Measurements from ENCODE around the gene GPC6. TPM values are rescaled to one million over a fixed set of nuclear protein-coding genes. Genes with fewer than 3 reads are reported as not detected.

The GPC6 gene
- total RNA-seq, 1 donor from 2014 or later: 42.9 TPM

DNA sequence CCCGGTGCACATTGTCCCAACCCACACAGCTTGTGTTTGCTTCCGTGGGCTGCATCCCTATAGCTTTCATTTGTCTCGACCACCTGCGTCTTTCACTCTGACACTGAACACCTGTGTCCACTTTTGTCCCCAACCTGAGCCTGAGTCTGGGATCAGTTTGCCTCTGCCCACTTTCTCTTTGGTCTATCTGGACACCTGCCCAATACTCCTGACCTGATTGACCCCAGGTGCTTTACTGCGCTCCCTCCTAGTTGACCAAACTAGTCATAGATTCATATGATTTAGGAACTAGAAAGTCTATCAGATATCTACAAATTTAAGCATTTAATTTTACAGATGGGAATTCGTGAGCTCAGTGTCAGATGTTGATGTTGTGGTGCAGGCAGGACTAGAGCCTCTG, 1043.0 kb downstream of the GPC6 start:
- no peak overlapping the region for H3K9ac ChIP-seq
- Mint-ChIP-seq H3K4me3 (no peak overlapping the region), H3K27me3 (ENCODE audit: insufficient read depth, low read depth) (peaks cover 4% of the 10 kb centered on the region), H3K27ac (no peak overlapping the region), H3K4me1 (peaks cover 11% of the 10 kb centered on the region), H3K9me3 (peaks cover 2% of the 10 kb centered on the region), H3K36me3 (peaks cover 2% of the 10 kb centered on the region)
- H4K20me1 ChIP-seq (ENCODE audit: low read depth): no peaks in the 10 kb centered on the region
- no peaks in the 10 kb centered on the region for H3K27me3 ChIP-seq
- TF ChIP-seq EZH2phosphoT487 (IDR thresholded peaks at IDR 0.05) (no peak), CTCF (IDR thresholded peaks at IDR 0.05) (no peak), EZH2 (IDR thresholded peaks at IDR 0.05) (no peak)
- H3F3A ChIP-seq (ENCODE audit: low read depth): no peaks in the 10 kb centered on the region
- H3K27ac ChIP-seq: no peak overlapping the region
- no peaks in the 10 kb centered on the region for H3K36me3 ChIP-seq
- no peaks in the 10 kb centered on the region for H3K9me3 ChIP-seq (ENCODE audit: low read depth)
- no peak overlapping the region for H3K4me2 ChIP-seq
- no peak for DNase-seq (ENCODE audit: low spot score)
- no peak overlapping the region for H3K4me3 ChIP-seq
- no peak overlapping the region for H2AFZ ChIP-seq (replicated peaks)
- no peaks in the 10 kb centered on the region for H3K4me1 ChIP-seq
- no peaks in the 10 kb centered on the region for H3K79me2 ChIP-seq (ENCODE audit: low read depth)

DNA sequence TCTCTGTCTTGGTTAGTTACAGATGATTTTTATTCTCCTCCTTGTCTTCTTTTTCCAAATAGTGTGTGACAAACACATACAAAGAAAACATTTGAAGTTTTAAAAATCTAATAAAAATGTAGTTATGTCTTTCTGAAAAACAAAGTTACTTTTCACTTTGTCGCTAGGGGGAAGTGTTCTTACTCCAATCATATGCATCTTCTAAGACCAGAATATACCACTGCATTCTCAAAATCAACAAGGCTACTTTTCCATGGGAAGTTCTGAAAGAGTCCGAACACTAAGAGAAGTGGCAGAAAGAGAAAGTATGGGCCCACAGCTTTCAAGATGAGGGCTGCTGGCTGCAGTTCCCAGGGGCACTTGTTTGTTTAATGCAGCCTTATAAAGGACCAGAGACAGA, 1043.9 kb downstream of the GPC6 start:
- H3K9ac ChIP-seq: no peak overlapping the region
- no peak overlapping the region for H3K4me2 ChIP-seq
- H3K4me1 ChIP-seq: no peaks in the 10 kb centered on the region
- DNase-seq (ENCODE audit: low spot score): no peak
- no peaks in the 10 kb centered on the region for H3K79me2 ChIP-seq (ENCODE audit: low read depth)
- no peaks in the 10 kb centered on the region for H4K20me1 ChIP-seq (ENCODE audit: low read depth)
- Mint-ChIP-seq H3K27ac (peak overlapping the region; percentile 84), H3K4me3 (no peak overlapping the region), H3K36me3 (no peaks in the 10 kb centered on the region), H3K9me3 (peaks cover 2% of the 10 kb centered on the region), H3K27me3 (ENCODE audit: insufficient read depth, low read depth) (peaks cover 4% of the 10 kb centered on the region), H3K4me1 (peaks cover 11% of the 10 kb centered on the region)
- no peak overlapping the region for H3K4me3 ChIP-seq
- no peak overlapping the region for H2AFZ ChIP-seq (replicated peaks)
- H3K27ac ChIP-seq: no peak overlapping the region
- no peaks in the 10 kb centered on the region for H3K27me3 ChIP-seq
- H3K9me3 ChIP-seq (ENCODE audit: low read depth): no peaks in the 10 kb centered on the region
- TF ChIP-seq EZH2phosphoT487 (IDR thresholded peaks at IDR 0.05) (no peak), EZH2 (IDR thresholded peaks at IDR 0.05) (no peak), CTCF (IDR thresholded peaks at IDR 0.05) (no peak)
- no peaks in the 10 kb centered on the region for H3F3A ChIP-seq (ENCODE audit: low read depth)
- no peaks in the 10 kb centered on the region for H3K36me3 ChIP-seq

GRCh38 chr13:94272038-94272437, 1045.4 kb downstream of the GPC6 start:
- Mint-ChIP-seq H3K9me3 (peaks cover 5% of the 10 kb centered on the region), H3K27me3 (ENCODE audit: insufficient read depth, low read depth) (peaks cover 4% of the 10 kb centered on the region), H3K4me1 (peaks cover 11% of the 10 kb centered on the region), H3K4me3 (no peak overlapping the region), H3K27ac (no peak overlapping the region), H3K36me3 (no peaks in the 10 kb centered on the region)
- H3K4me1 ChIP-seq: no peaks in the 10 kb centered on the region
- no peaks in the 10 kb centered on the region for H3F3A ChIP-seq (ENCODE audit: low read depth)
- H3K27ac ChIP-seq: no peak overlapping the region
- no peak overlapping the region for H3K4me2 ChIP-seq
- H3K27me3 ChIP-seq: no peaks in the 10 kb centered on the region
- H2AFZ ChIP-seq (replicated peaks): no peak overlapping the region
- no peaks in the 10 kb centered on the region for H3K36me3 ChIP-seq
- no peak overlapping the region for H3K9ac ChIP-seq
- no peaks in the 10 kb centered on the region for H4K20me1 ChIP-seq (ENCODE audit: low read depth)
- TF ChIP-seq EZH2 (IDR thresholded peaks at IDR 0.05): no peak
- TF ChIP-seq EZH2phosphoT487 (IDR thresholded peaks at IDR 0.05): no peak
- no peak for TF ChIP-seq CTCF (IDR thresholded peaks at IDR 0.05)
- no peaks in the 10 kb centered on the region for H3K79me2 ChIP-seq (ENCODE audit: low read depth)
- DNase-seq (ENCODE audit: low spot score): no peak
- H3K9me3 ChIP-seq (ENCODE audit: low read depth): no peaks in the 10 kb centered on the region
- H3K4me3 ChIP-seq: no peak overlapping the region

Data from neural progenitor cell (in vitro differentiated cells).